Loucy (cell line): ENCODE measurements around the gene CDRT4.

ENCODE experiments used
- H2AFZ ChIP-seq: fragments of 200-600 bp; sonication (generic); 2 replicates; pipeline ENCODE4 v1.6.0; 2016; ENCODE audit warnings: antibody characterized with exemption, mild to moderate bottlenecking, low read length, moderate library complexity
- H3F3A ChIP-seq: fragments of 200-600 bp; 2 replicates; pipeline ENCODE4 v1.6.0; 2016; ENCODE audit warnings: antibody characterized with exemption, low read depth, mild to moderate bottlenecking
- H3K27me3 ChIP-seq: fragments of 200-600 bp; sonication (generic); 2 replicates; pipeline ENCODE4 v1.6.1; 2014; ENCODE audit warnings: low read length, mild to moderate bottlenecking; ENCODE audit not compliant: insufficient read depth, poor library complexity, severe bottlenecking
- H3K36me3 ChIP-seq: fragments of 200-600 bp; sonication (generic); 2 replicates; pipeline ENCODE4 v1.6.1; 2016; ENCODE audit warnings: low read length; ENCODE audit not compliant: insufficient read depth
- H3K4me1 ChIP-seq: fragments of 200-600 bp; sonication (generic); 2 replicates; pipeline ENCODE4 v1.5.1; 2014; ENCODE audit warnings: low read length, mild to moderate bottlenecking; ENCODE audit not compliant: insufficient read depth, poor library complexity, severe bottlenecking
- H3K4me2 ChIP-seq: fragments of 200-600 bp; sonication (generic); 2 replicates; pipeline ENCODE4 v1.6.0; 2014; ENCODE audit warnings: antibody characterized with exemption, low read length, low read depth, mild to moderate bottlenecking; ENCODE audit not compliant: poor library complexity, severe bottlenecking
- H3K4me3 ChIP-seq: fragments of 200-600 bp; sonication (generic); 2 replicates; pipeline ENCODE4 v1.5.1; 2014; ENCODE audit warnings: low read length, mild to moderate bottlenecking, mixed read lengths; ENCODE audit not compliant: poor library complexity, severe bottlenecking
- H3K79me2 ChIP-seq: fragments of 200-600 bp; sonication (generic); 2 replicates; pipeline ENCODE4 v1.6.1; 2014; ENCODE audit warnings: low read length; ENCODE audit not compliant: insufficient read depth
- H3K9ac ChIP-seq: fragments of 200-600 bp; sonication (generic); 2 replicates; pipeline ENCODE4 v1.6.0; 2014; ENCODE audit warnings: mild to moderate bottlenecking, low read depth, low read length, moderate library complexity; ENCODE audit not compliant: poor library complexity, severe bottlenecking
- H3K9me2 ChIP-seq: fragments of 200-600 bp; sonication (generic); replicated peaks from 2 replicates; pipeline ENCODE4 v1.6.1; 2016; ENCODE audit warnings: low read depth, low read length, mixed read lengths
- H3K9me3 ChIP-seq: fragments of 200-600 bp; sonication (generic); 2 replicates; pipeline ENCODE4 v1.6.1; 2014; ENCODE audit warnings: mild to moderate bottlenecking, antibody characterized with exemption, low read length, low read depth; ENCODE audit not compliant: insufficient read depth
- H4K20me1 ChIP-seq: fragments of 200-600 bp; sonication (generic); 2 replicates; pipeline ENCODE4 v1.6.0; 2014; ENCODE audit warnings: antibody characterized with exemption, low read length, mild to moderate bottlenecking; ENCODE audit not compliant: insufficient read depth, poor library complexity, severe bottlenecking
- CTCF ChIP-seq: fragments of 200-600 bp; sonication (generic); conservative IDR thresholded peaks from 2 replicates; pipeline ENCODE4 v1.5.1; 2014; ENCODE audit warnings: mild to moderate bottlenecking, antibody characterized with exemption, low read length
- EZH2phosphoT487 ChIP-seq: fragments of 200-600 bp; IDR thresholded peaks from 2 replicates; pipeline ENCODE4 v1.6.1; 2018; ENCODE audit warnings: antibody characterized with exemption, mild to moderate bottlenecking, moderate library complexity, borderline replicate concordance

Gene CDRT4

GRCh38 chr17:15494821-15495220 lies 27.4 kb upstream of the CDRT4 start:
- Histone ChIP-seq H3K9me3 (no peaks in the 10 kb centered on the region), H3K4me2 (no peak overlapping the region), H4K20me1 (no peaks in the 10 kb centered on the region), H3K9ac (no peak overlapping the region), H3K36me3 (no peaks in the 10 kb centered on the region), H3K27me3 (peaks cover 12% of the 10 kb centered on the region), H3K9me2 (no peaks in the 10 kb centered on the region), H3K79me2 (no peaks in the 10 kb centered on the region), H3K4me1 (peaks cover 19% of the 10 kb centered on the region), H3K4me3 (no peak overlapping the region), H3F3A (no peaks in the 10 kb centered on the region), H2AFZ (no peak overlapping the region)
- TF ChIP-seq CTCF (no peak), EZH2phosphoT487 (no peak)

DNA sequence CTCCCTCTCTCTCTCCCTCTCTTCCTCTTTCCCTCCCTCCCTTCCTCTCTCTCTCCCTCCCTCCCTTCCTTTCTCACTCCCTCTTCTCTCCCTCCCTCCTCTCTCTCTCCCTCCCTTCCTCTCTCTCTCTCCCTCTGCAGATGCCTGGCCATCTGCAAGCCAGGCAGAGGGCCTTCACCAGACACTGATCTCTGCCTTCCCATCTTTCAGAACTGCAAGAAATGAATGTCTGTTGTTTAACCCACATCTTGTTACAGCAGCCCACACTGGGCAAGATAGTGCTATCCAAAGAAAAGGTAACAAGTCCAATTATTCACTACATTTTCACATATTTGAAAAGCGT lies 26.2 kb upstream of the CDRT4 start:
- no peaks in the 10 kb centered on the region for H3F3A ChIP-seq
- H3K4me2 ChIP-seq: no peak overlapping the region
- peaks cover 12% of the 10 kb centered on the region for H3K27me3 ChIP-seq
- H3K79me2 ChIP-seq: no peaks in the 10 kb centered on the region
- H2AFZ ChIP-seq: no peak overlapping the region
- no peak for TF ChIP-seq CTCF
- no peak for TF ChIP-seq EZH2phosphoT487
- H3K9ac ChIP-seq: no peak overlapping the region
- no peaks in the 10 kb centered on the region for H3K9me2 ChIP-seq
- no peaks in the 10 kb centered on the region for H4K20me1 ChIP-seq
- H3K9me3 ChIP-seq: no peaks in the 10 kb centered on the region; the same call in 1 of the 2 replicates
- peaks cover 19% of the 10 kb centered on the region for H3K4me1 ChIP-seq
- H3K4me3 ChIP-seq: no peak overlapping the region
- H3K36me3 ChIP-seq: no peaks in the 10 kb centered on the region

DNA sequence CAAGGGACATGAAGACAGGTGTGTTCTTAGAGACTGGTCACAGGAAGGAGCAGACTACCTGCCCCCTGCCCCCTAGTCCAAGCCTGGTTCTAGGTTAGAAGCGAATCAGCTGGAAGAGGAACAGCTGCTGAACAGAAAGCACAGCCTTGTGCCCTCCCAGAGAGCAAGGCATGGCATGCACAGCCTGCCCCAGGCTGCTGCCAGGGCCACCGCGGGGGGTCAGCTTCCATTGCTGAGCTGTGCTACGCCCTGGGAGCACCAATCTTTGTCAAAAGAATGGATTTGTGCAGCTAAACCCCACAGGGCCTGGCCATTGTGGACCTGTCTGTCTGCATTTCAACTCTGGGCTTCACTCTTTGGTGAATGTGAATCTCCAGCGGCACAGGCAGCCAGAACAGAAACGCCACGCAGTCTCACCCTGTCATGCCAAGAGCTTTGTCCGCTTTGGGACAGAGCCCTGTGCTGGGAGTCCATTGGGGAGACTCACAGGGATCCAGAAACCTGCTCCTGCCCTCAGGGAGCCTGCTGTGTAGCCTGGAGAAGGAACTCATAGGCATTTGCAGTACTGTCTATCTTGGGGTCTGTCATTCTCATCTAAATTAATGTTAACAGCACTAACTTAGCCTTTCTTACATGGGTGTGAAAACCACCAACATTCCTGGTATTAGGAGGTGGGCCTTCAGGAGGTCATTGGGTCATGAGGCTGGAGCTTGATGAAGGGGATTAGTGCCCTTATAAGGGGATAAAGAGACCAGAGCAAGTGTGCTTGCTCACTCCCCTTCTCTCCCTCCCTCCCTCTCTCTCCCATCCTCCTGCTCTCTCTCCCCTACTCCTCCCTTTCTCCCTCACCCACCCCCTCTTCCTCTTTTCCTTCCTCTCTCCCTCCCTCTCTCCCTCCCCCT lies 25.6 kb upstream of the CDRT4 start:
- Histone ChIP-seq H4K20me1 (no peaks in the 10 kb centered on the region), H3K4me1 (peaks cover 19% of the 10 kb centered on the region), H3K9ac (no peak overlapping the region), H3K9me3 (no peaks in the 10 kb centered on the region; the same call in 1 of the 2 replicates), H3K79me2 (no peaks in the 10 kb centered on the region), H3F3A (no peaks in the 10 kb centered on the region), H2AFZ (no peak overlapping the region), H3K36me3 (no peaks in the 10 kb centered on the region), H3K9me2 (no peaks in the 10 kb centered on the region), H3K4me3 (no peak overlapping the region), H3K4me2 (no peak overlapping the region), H3K27me3 (peaks cover 12% of the 10 kb centered on the region)
- TF ChIP-seq CTCF: no peak
- no peak for TF ChIP-seq EZH2phosphoT487
